K562 (cell line): Measurements from ENCODE around the gene CTBP2. TPM values are rescaled to one million over a fixed set of nuclear protein-coding genes. Genes with fewer than 3 reads are reported as not detected.

ENCODE experiments used
- ATAC-seq: fragments of 200-7000 bp; cut with Tn5 transposase; 3 replicates; pipeline ENCODE4 v1.9.1; 2020; ENCODE audit warnings: moderate library complexity
- BruUV-seq: library from RNA; stranded (reverse); fragments of 400-500 nt; replicated peaks from 2 replicates; lab custom pipeline; 2021; lab: Mats Ljungman, UMichigan
- CTCF ChIA-PET: fragments of 300-600 bp; formaldehyde crosslinking; extraction: SDS; loops from one replicate; lab custom pipeline; 2021; ENCODE audit warnings: low intra/inter-chr PET ratio; lab: Yijun Ruan, JAX
- POLR2A ChIA-PET: fragments of 300-600, 350-650 bp; sonication (Branson Sonifier 250); formaldehyde crosslinking; extraction: SDS; loops from one replicate; lab custom pipeline; 2021; ENCODE audit warnings: antibody characterized with exemption, inconsistent platforms; lab: Yijun Ruan, JAX
- DNase-seq, 4 experiments: peaks; one replicate each; pipeline versions ENCODE4 v3.0.0 to v3.0.0-alpha.2; 2011 to 2018; ENCODE audit warnings: low spot score in 3 of 4, mixed read lengths in 3 of 4; ENCODE audit errors: extremely low read depth in 1 of 4
- FAIRE-seq: peaks from 2 replicates; lab custom pipeline; 2011; peaks lifted over from hg19 to GRCh38; lab: Jason Lieb, UNC
- H2AFZ ChIP-seq: 2 replicates; pipeline ENCODE4 v1.6.0; 2011; ENCODE audit warnings: low read depth, low read length, control low read depth, inconsistent platforms
- H3K27ac ChIP-seq: fragments of 200-600 bp; 3 replicates; pipeline ENCODE4 v1.8.0; 2011; ENCODE audit warnings: low read depth, mild to moderate bottlenecking, control low read depth, inconsistent platforms, low read length, moderate library complexity, mixed read lengths; ENCODE audit errors: extremely low read depth
- H3K27me3 ChIP-seq, 2 experiments: fragments of 300-600 bp in 1 of 2; 2 replicates in 1 of 2; 3 replicates in 1 of 2; pipeline versions ENCODE4 v1.6.0 to v1.8.0; 2011; ENCODE audit warnings: inconsistent platforms in 2 of 2, low read length in 2 of 2, mild to moderate bottlenecking in 1 of 2, mixed read lengths in 1 of 2, moderate library complexity in 1 of 2; ENCODE audit not compliant: control insufficient read depth in 2 of 2, insufficient read depth in 2 of 2
- H3K36me3 ChIP-seq: fragments of 300-600 bp; 3 replicates; pipeline ENCODE4 v1.8.0; 2011; ENCODE audit warnings: mild to moderate bottlenecking, low read length, inconsistent platforms; ENCODE audit not compliant: control insufficient read depth, insufficient read depth
- H3K4me1 ChIP-seq, 2 experiments: fragments of 200-600 bp in 1 of 2; replicated peaks in 1 of 2; 2 replicates in 1 of 2; 3 replicates in 1 of 2; pipeline versions ENCODE4 v1.5.1 to v1.8.0; 2011; ENCODE audit warnings: inconsistent platforms in 2 of 2, low read length in 2 of 2, mild to moderate bottlenecking in 1 of 2, mixed read lengths in 1 of 2, moderate library complexity in 1 of 2; ENCODE audit not compliant: control insufficient read depth in 2 of 2, insufficient read depth in 2 of 2
- H3K4me2 ChIP-seq: 2 replicates; pipeline ENCODE4 v1.6.1; 2011; ENCODE audit warnings: low read length, control low read depth, inconsistent platforms, mixed read lengths; ENCODE audit not compliant: insufficient read depth
- H3K4me3 ChIP-seq: fragments of 200-600 bp; sonication (generic), shearing (Covaris generic); 2 replicates; pipeline ENCODE4 v1.5.1; 2016; ENCODE audit warnings: control low read depth, inconsistent platforms
- H3K79me2 ChIP-seq: fragments of 200-600 bp; 3 replicates; pipeline ENCODE4 v1.8.0; 2011; ENCODE audit warnings: low read length, inconsistent platforms; ENCODE audit not compliant: control insufficient read depth, insufficient read depth
- H3K9ac ChIP-seq, 2 experiments: 2 replicates each; pipeline versions ENCODE4 v1.6.0 to v1.6.1; 2011; ENCODE audit warnings: low read depth in 2 of 2, low read length in 2 of 2, control low read depth in 1 of 2, inconsistent platforms in 1 of 2, mild to moderate bottlenecking in 1 of 2, mixed read lengths in 1 of 2; ENCODE audit not compliant: insufficient read depth in 1 of 2
- H3K9me1 ChIP-seq: one replicate; pipeline ENCODE4 v1.6.0; 2011; ENCODE audit warnings: inconsistent platforms, mild to moderate bottlenecking, low read length, moderate library complexity; ENCODE audit not compliant: control insufficient read depth, insufficient read depth
- H3K9me3 ChIP-seq: replicated peaks from 2 replicates; pipeline ENCODE4 v1.5.1; 2011; ENCODE audit warnings: low read depth, low read length, inconsistent platforms; ENCODE audit not compliant: control insufficient read depth, insufficient read depth
- H4K20me1 ChIP-seq: replicated peaks from 2 replicates; pipeline ENCODE4 v1.6.1; 2011; ENCODE audit warnings: low read length, inconsistent platforms, mixed read lengths; ENCODE audit not compliant: control insufficient read depth, insufficient read depth
- CREM ChIP-seq: IDR thresholded peaks from 2 replicates; pipeline ENCODE4 v1.6.1; 2014; ENCODE audit warnings: antibody characterized with exemption, low read depth
- FOXJ2 ChIP-seq: fragments of 200-800 bp; sonication (Bioruptor generic); IDR thresholded peaks from 2 replicates; pipeline ENCODE4 v1.6.1; 2016; ENCODE audit warnings: missing genetic modification characterization, missing compliant biosample characterization
- FOXJ3 ChIP-seq: sonication (generic); formaldehyde crosslinking; IDR thresholded peaks from 2 replicates; pipeline ENCODE4 v1.4.0; 2020; ENCODE audit warnings: mild to moderate bottlenecking, missing genetic modification reagents
- GABPA ChIP-seq: fragments of 200-800 bp; sonication (Bioruptor generic); conservative IDR thresholded peaks from 2 replicates; pipeline ENCODE4 v1.6.1; 2016; ENCODE audit warnings: low read depth, missing genetic modification characterization, missing compliant biosample characterization
- HMGXB4 ChIP-seq: sonication (generic); formaldehyde crosslinking; IDR thresholded peaks from 2 replicates; pipeline ENCODE4 v1.8.1; 2023; ENCODE audit warnings: mild to moderate bottlenecking, missing genetic modification reagents
- NEUROD1 ChIP-seq: fragments of 150-350 bp; IDR thresholded peaks from 2 replicates; pipeline ENCODE4 v1.6.1; 2014; ENCODE audit warnings: borderline replicate concordance, low read length, low read depth; ENCODE audit not compliant: partially characterized antibody
- SNIP1 ChIP-seq: fragments of 450-650 bp; IDR thresholded peaks from 2 replicates; pipeline ENCODE4 v1.7.1; 2017; ENCODE audit warnings: low read depth, mild to moderate bottlenecking
- ZNF507 ChIP-seq: conservative IDR thresholded peaks from 2 replicates; pipeline ENCODE4 v1.6.1; 2017; ENCODE audit warnings: missing genetic modification characterization, missing compliant biosample characterization
- ZNF551 ChIP-seq: fragments of 250-450 bp; sonication (Bioruptor Pico); IDR thresholded peaks from 2 replicates; pipeline ENCODE4 v1.5.0; 2021; ENCODE audit warnings: mild to moderate bottlenecking, moderate library complexity
- ZNF699 ChIP-seq: fragments of 250-450 bp; sonication (Bioruptor Pico); IDR thresholded peaks from 2 replicates; pipeline ENCODE4 v1.8.0; 2021; ENCODE audit warnings: mild to moderate bottlenecking, moderate library complexity; ENCODE audit not compliant: insufficient replicate concordance
- ZNF79 ChIP-seq: fragments of 250-450 bp; sonication (Bioruptor Pico); IDR thresholded peaks from 2 replicates; pipeline ENCODE4 v1.4.0; 2020; ENCODE audit warnings: low read depth, mild to moderate bottlenecking, moderate library complexity
- WGBS: fragments of 100-300 bp; shearing (Covaris generic); methylation state at CpG from one replicate; pipeline ENCODE4 v1.1.6; 2016; ENCODE audit warnings: low coverage, mixed read lengths; ENCODE audit not compliant: insufficient coverage; ENCODE audit errors: missing lambda C conversion rate; 5-methylcytosine and 5-hydroxymethylcytosine counted together
- in situ Hi-C: fragments of 300-500 bp; cut with MboI; formaldehyde crosslinking; loops from 4 replicates; pipeline ENCODE4 v1.15.0; 2018; ENCODE audit warnings: inconsistent platforms, mixed read lengths
- intact Hi-C: fragments of 100-400 bp; cut with micrococcal nuclease; formaldehyde crosslinking; loops from 2 replicates; pipeline ENCODE4 v1.14.2; 2022
- polyA plus RNA-seq, 8 experiments: library from polyadenylated mRNA; depleted of rRNA in 4 of 8; stranded (reverse) in 5 of 8; unstranded in 3 of 8; fragments of >200 nt; fragmentation: Nextera tagmentation in 2 of 8; fragmentation: Illumina TruSeq in 1 of 8; extraction: Ambion mirVana in 2 of 8; extraction: Trizol in 1 of 8; gene quantifications; 2 replicates each; pipeline versions ENCODE4 v1.2.1 to v1.2.3, GENCODE V29; 2011 to 2014; ENCODE audit warnings: inconsistent platforms in 1 of 8, missing spikeins in 1 of 8
- total RNA-seq, 7 experiments: library from RNA; depleted of rRNA in 6 of 7; stranded (reverse); fragments of >200 nt in 6 of 7; fragmentation: Illumina TruSeq in 2 of 7; extraction: Trizol in 2 of 7; gene quantifications; 2 replicates each; pipeline versions ENCODE4 v1.2.1 to v1.2.3, GENCODE V29; 2011 to 2021; ENCODE audit warnings: low replicate concordance in 1 of 7
- TF ChIP-seq, protein P1 (sequence below): sonication (generic); formaldehyde crosslinking; IDR thresholded peaks from 2 replicates; pipeline ENCODE4 v1.8.1; 2023; ENCODE audit warnings: missing genetic modification reagents, mild to moderate bottlenecking, borderline replicate concordance

CTBP2 gene
- total and polyA plus RNA-seq, 9 of the 15 experiments (the other 6 are each of a cell fraction or from before 2014, with no cell fraction given): 1.3 to 8.8 (median 5.1) TPM

DNA sequence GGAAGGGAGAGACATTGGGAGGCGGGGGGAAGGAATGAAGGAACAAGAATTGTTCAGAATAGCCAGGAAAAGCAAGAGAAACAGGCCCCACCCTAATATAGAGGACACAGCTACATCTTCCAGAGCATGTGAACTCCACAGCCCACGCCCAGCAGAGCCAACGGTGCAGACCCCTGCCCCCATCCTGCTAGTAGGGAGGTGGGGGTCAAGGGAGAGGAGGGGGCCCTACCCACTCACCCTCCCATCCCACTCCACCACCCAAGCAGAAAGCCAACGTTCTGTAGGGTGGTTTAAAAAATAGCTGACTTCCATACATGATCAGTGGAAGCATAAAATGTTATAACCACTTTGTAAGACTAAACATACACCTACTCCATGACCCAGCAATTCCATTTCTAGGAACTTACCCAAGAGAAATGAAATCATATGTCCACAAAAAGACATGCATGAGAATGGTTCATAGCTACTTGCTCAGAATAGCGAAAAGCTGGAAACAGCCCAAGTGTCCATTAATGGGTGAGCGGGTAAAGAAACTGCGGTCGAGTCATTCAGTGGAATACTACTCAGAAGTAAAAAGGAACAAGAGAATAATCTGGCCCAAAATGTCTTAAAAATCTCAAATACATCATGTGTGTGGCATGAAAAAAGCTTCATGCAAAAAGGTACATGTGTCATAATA lies 31.8 kb downstream of the CTBP2 start (continued):
- no peak for TF ChIP-seq CREM

GRCh38 chr10:125127986-125128385 lies 32.4 kb downstream of the CTBP2 start:
- H2AFZ ChIP-seq: no peak overlapping the region
- no peak for DNase-seq
- ChIA-PET POLR2A (no interaction called here), CTCF (no interaction called here)
- no peak overlapping the region for H3K4me2 ChIP-seq
- no peak overlapping the region for H3K27ac ChIP-seq
- in situ Hi-C loops (no loop called here), intact Hi-C loops (no loop called here)
- BruUV-seq: no TSS peak
- peaks cover 41% of the 10 kb centered on the region for H4K20me1 ChIP-seq
- no peaks in the 10 kb centered on the region for H3K9me3 ChIP-seq
- H3K79me2 ChIP-seq: peaks cover 98% of the 10 kb centered on the region
- H3K4me1 ChIP-seq: peaks cover 3 to 5% of the 10 kb centered on the region in 2 experiments; a peak in 3 of 5 replicates
- H3K9ac ChIP-seq: no peak overlapping the region
- FAIRE-seq: no peak
- peaks cover 11% of the 10 kb centered on the region for H3K9me1 ChIP-seq
- ATAC-seq: no peak
- H3K4me3 ChIP-seq: no peak overlapping the region
- WGBS: 90% methylated on average over 3 of the region's 3 CpGs
- peaks cover 50% of the 10 kb centered on the region; the same call in 2 of the 3 replicates for H3K36me3 ChIP-seq
- TF ChIP-seq ZNF507 (tag) (no peak), FOXJ3 (CRISPR knock-in tag) (no peak), HMGXB4 (CRISPR knock-in tag) (no peak), ZNF699 (CRISPR knock-in tag) (no peak), GABPA (tag) (no peak), ZNF79 (no peak), FOXJ2 (tag) (no peak), SNIP1 (no peak), NEUROD1 (no peak), ZNF551 (CRISPR knock-in tag) (no peak)
- TF ChIP-seq, protein P1, sequence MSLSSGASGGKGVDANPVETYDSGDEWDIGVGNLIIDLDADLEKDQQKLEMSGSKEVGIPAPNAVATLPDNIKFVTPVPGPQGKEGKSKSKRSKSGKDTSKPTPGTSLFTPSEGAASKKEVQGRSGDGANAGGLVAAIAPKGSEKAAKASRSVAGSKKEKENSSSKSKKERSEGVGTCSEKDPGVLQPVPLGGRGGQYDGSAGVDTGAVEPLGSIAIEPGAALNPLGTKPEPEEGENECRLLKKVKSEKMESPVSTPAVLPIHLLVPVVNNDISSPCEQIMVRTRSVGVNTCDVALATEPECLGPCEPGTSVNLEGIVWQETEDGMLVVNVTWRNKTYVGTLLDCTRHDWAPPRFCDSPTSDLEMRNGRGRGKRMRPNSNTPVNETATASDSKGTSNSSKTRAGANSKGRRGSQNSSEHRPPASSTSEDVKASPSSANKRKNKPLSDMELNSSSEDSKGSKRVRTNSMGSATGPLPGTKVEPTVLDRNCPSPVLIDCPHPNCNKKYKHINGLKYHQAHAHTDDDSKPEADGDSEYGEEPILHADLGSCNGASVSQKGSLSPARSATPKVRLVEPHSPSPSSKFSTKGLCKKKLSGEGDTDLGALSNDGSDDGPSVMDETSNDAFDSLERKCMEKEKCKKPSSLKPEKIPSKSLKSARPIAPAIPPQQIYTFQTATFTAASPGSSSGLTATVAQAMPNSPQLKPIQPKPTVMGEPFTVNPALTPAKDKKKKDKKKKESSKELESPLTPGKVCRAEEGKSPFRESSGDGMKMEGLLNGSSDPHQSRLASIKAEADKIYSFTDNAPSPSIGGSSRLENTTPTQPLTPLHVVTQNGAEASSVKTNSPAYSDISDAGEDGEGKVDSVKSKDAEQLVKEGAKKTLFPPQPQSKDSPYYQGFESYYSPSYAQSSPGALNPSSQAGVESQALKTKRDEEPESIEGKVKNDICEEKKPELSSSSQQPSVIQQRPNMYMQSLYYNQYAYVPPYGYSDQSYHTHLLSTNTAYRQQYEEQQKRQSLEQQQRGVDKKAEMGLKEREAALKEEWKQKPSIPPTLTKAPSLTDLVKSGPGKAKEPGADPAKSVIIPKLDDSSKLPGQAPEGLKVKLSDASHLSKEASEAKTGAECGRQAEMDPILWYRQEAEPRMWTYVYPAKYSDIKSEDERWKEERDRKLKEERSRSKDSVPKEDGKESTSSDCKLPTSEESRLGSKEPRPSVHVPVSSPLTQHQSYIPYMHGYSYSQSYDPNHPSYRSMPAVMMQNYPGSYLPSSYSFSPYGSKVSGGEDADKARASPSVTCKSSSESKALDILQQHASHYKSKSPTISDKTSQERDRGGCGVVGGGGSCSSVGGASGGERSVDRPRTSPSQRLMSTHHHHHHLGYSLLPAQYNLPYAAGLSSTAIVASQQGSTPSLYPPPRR (CRISPR knock-in tag): no peak
- no peaks in the 10 kb centered on the region for H3K27me3 ChIP-seq
